Activated naive CD4-positive, alpha-beta T cell treated with Interleukin-2 at 50 U/mL for 16 hours (primary cell): ENCODE measurements around the gene ARL10.

Experiments used
- DNase-seq: peaks from one replicate; pipeline ENCODE4 v3.0.0-alpha.2; 2020

The ARL10 gene

GRCh38 chr5:176362233-176362490, 3.1 kb upstream of the ARL10 start:
- DNase-seq = no peak

GRCh38 chr5:176364765-176365350, 429 bp upstream of the ARL10 start:
- no peak for DNase-seq

DNA sequence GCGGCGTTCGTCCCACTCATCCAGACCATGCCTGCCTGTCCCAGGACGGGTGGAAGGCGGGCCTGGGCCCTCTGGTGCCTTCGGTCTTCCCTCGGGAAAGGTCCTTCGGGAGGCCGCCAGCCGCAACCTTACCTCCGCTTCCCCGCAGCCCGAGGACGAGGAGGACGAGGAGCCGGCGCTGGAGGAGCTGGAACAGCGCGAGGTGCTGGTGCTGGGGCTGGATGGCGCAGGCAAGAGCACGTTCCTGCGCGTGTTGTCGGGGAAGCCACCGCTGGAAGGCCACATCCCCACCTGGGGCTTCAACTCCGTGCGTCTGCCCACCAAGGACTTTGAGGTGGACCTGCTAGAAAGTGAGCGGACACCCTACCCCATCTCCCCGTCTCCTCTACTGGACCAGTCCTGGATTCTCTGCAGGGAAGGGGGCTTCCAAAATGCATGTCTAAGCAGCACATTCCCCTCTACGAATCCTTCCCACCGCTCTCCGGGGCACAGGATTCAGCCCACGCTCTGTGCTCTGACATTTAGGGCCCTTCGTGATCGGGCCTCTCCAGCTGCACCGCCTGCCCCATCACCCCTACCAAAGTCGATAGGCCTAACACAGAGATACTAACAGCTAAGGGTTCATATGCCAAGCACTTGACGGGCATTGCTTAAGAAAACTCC, 1.1 kb downstream of the ARL10 start:
- DNase-seq = no peak

- DNase-seq = no peak
Measured at GRCh38 chr5:176368726-176369125, 3.4 kb downstream of the ARL10 start.

GRCh38 chr5:176369934-176370711, 4.8 kb downstream of the ARL10 start:
- no peak for DNase-seq

GRCh38 chr5:176371621-176372539, 6.6 kb downstream of the ARL10 start:
- no peak for DNase-seq

DNA sequence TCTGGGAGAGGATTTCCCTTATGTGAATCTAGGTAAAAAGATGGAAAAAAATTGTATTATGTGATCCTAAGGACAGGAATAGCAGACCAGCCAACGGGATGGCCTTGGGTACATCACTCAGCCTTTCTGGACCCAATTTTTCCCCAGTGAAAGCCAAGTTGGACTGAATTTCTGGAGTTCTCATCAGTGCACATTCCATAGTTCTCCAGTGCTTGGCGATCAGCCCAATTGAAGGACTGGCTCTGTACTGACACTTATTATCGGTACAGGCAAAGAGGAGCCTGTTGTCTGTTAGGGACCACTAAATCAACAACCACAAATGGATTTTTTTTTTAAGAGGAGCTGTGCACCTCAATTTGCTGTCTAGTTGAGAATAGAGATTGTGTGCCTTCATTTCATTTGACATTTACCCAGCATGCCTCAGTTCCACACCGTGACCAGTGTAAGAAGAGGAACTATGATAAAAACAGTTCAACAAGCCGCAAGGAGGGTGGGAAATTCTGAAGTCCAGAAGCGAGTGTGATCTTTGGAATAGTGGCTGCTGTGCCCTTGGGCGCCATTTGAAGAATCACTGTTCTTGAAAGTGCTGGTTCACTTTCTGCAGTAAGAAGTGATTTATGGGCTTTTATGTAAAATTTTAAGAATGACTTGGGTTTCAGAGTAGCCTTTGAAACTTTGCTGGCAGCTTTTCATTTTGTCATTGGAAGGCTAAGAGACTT, 8.0 kb downstream of the ARL10 start:
- no peak for DNase-seq

DNA sequence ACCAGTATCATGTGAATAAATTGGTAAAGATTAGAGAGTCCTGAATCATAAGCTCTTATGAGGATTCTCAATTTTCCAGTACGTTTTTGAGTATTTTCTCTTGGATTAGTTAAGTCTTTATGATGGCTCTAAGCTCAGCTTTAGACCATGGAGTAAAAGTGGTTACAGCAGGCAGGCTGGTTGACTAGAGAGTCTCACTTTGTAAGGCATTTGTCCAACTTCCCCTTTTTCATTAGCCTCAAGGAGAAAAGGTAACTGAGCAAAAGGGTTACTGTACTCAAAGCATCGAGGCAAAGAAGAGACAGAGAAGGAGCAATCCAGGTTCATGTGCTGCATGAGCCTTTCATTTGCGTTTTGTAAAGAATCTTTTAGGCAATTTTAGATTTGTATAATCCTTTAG, 14.6 kb downstream of the ARL10 start:
- no peak for DNase-seq

DNA sequence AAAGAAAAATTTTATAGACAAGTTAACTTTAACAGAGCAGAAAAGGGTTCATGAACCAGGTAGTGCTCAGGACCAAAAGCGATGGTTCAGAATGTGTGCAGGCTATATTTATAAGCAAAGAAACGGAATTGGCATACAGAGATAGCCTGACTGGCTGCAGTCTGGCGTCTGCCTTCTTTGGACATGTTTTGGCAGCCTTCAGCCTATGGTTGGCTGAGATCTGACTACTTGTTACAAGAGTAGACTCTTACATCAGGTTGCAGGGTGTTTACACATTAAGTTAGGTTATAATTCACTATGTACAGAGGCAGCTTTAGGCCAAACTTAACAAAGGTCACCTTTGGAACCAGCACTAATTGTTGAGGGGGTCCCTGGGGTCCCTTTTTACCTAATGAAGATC, 16.1 kb downstream of the ARL10 start:
- no peak for DNase-seq

- DNase-seq = no peak
Measured at GRCh38 chr5:176381979-176382378, 16.7 kb downstream of the ARL10 start.

DNA sequence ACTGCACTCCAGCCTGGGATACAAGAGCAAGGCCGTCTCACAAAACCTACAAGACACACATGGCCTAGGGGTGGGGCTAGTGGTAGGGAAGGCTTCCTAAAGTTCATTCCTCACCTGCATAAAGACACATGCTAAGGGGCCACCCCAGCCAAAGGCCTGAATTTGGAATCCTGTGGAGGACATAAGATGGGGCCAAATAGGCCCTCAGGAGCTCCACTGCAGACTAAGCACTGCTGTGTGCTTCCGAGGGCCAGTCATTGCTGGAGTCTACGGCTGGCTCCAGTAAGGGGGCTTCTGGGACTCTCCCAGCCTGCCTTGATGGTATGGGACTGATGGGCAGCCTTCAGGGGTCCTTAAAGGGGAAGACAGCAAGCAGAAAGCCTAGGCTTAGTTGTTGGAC, 17.4 kb downstream of the ARL10 start:
- DNase-seq = no peak

DNA sequence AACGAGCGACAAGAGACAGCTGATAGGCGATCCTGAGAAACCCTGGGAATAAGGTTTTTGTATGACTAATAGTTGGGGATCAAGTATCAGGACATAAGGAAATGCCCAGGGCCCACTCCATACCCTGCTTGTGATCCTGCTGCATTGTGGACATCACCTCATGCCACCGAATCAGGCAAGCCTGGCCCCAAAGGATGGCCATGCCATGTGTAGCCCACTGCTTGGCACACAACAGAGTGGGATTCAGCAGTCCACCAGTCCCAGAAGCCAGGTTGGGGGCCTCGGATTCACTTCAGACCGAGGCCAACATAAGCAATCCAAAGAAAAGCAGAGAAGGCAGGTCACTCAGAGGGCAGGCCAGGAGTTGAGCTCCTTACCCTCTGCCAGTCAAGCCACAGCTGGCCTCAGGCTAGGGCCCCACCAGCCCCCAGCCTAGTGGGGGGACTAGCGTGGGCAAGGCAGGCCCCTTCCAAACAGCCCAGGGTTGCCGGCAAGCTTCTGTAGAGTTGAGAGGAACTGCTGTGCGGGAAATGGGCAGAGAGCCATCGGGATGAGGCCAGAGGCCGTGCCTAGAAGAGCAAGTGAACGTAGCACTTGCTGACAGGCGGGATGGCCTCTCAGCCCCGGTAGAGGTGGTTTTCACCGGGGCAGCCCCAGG, 18.1 kb downstream of the ARL10 start:
- no peak for DNase-seq

- no peak for DNase-seq
Measured at GRCh38 chr5:176383961-176384360, 18.7 kb downstream of the ARL10 start.

DNA sequence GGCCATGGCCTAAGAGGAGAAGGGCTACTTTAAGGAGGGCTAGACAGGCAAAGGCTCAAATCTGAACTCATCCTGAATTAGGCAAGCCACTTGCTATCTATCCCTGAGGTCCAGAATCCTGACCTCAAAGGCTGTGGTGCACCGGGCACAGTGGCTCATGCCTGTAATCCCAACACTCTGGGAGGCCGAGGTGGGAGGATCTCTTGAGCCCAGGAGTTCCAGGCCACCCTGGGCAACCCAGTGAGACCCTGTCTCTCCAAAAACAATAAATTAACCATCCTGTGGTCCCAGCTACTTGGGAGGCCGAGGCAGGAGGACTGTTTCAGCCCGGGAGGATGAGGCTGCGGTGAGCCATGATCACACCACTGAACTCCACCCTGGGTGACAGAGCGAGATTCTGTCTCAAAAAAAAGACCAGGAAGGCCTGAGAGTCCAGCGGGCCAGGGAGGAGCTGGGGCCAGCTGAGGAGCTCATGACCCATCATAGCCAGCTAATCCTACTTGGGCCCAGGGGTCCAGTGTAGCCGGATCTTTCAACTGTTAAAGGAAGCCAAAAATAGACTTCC, 19.2 kb downstream of the ARL10 start:
- no peak for DNase-seq

GRCh38 chr5:176384991-176385390, 19.7 kb downstream of the ARL10 start:
- DNase-seq = no peak

GRCh38 chr5:176386491-176386890, 21.2 kb downstream of the ARL10 start:
- no peak for DNase-seq

GRCh38 chr5:176387384-176387925, 22.2 kb downstream of the ARL10 start:
- DNase-seq = no peak

DNA sequence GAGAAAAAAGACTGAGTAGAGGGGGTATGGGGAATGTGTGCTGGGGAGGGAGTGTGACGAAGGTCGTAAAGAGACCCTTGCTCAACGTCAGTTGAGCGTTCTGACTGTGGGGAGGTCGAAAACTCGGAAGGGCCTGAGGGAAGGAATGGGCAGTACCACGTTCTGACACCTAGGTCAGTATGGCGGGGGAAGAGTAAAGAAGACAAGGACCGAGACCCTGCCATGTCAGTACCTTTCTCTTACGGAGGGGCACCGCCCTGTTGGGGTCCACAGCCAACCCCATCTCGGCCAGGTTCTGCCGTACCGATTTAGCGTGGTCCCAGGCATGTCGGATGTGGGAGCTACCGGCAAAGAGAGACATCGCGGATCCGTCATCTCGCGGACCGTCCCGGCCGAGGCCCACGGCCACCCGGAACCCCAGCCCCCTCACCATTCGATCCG, 22.7 kb downstream of the ARL10 start:
- DNase-seq = no peak

- DNase-seq = peak; percentile 99
Measured at GRCh38 chr5:176388444-176389134, 23.3 kb downstream of the ARL10 start, which contains the start of the genes HIGD2A and NOP16. HIGD2A (plus strand) TSS chr5:176388751; CDS start chr5:176388820, 69 bp downstream. NOP16 (minus strand) TSS chr5:176388598; CDS start chr5:176388539, 59 bp downstream.
